GM21515 (cell line): ENCODE data around the gene KIF22.
"Not testable (repeated sequence)": the region's sequence is repeated elsewhere in the genome, so short reads cannot be mapped to it uniquely, and the experiment has no call there.

Experiments
- ATAC-seq: cut with Tn5 transposase; IDR thresholded peaks from one replicate; pipeline ENCODE4 v1.9.1; 2021; ENCODE audit not compliant: unreplicated experiment

The KIF22 gene

DNA sequence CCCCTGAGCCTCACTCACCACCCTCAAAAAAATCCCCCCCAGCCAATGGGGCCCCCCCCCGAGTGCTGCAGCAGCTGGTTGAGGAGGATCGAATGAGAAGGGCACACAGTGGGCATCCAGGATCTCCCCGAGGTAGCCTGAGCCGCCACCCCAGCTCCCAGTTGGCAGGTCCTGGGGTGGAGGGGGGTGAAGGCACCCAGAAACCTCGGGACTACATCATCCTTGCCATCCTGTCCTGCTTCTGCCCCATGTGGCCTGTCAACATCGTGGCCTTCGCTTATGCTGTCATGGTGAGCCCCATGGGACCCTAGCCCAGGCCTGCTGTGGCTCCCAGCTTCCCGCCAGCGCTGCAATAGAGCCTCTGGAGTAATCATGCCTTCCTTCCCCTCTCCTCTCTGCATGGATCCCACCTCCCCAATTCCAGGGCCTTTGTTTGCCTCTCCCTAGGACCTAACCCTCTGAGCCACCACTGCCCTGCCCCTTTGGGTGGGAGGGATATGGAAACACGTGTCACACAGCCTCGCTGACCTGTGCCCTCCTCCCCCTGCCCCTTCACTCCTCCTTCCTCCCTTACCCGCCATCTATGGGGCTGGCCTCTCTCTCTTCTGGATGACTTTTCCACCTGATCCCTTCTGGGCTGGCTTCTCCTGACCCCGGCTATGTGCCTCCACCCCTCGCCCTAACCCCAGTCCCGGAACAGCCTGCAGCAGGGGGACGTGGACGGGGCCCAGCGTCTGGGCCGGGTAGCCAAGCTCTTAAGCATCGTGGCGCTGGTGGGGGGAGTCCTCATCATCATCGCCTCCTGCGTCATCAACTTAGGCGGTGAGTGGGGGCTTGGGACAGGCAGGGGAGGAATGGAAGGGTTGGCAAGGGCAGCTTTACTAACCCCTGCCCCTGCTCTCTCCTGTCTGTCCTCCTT is 23.4 kb downstream of the KIF22 start:
- ATAC-seq = no peak

DNA sequence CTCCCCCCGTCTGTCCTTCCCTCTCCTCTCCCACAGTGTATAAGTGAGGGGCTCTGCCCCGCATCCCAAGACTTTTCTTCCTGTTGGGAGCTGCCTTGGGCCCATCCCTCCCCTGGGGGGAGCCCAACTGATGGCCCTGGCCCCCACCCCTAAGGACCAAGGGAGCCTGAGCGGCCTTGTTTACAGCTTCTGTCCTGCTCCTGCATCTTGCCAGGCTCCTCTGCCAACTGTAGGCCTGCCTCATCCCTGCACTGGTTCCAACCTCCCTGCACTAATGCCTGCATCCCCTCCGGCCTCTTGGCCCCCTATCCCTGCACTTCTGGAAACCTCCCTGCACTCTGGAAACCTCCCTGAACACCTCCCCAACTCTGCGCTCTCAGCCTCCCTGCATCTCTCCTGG is 24.0 kb downstream of the KIF22 start:
- no peak for ATAC-seq

DNA sequence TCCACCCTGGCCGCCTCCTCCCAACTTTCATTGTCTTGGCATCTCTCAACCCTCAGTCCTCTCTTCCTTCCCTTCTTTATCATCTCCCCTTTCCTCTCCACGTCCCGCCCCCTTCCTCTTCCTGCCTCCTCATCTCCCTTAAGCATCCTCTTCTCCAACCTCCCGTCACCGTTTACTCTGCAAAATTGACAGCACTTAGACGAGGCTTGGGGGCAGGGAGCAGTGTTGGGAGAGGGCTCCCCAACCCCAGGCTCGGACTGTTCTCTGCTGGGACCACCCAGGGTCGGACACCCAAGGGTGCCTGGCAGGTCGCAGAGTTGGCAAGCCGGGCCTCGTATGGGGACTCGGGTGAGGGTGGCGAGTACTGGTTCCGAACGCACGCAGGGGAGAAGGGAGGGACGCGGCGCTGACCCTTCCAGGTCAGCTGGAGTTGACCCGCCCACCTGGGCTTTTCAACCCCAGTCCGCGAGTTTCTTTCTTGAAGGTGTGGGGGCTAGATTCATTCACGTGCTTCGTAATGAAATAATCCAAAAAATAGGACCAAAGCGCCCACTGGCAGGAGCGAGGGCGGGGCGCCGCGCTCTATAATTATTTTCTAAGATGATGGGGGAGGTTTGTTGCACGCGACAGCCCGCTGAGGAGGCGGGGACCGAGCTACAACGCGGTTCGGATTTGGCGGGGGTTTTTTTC is 24.6 kb downstream of the KIF22 start:
- no peak for ATAC-seq

DNA sequence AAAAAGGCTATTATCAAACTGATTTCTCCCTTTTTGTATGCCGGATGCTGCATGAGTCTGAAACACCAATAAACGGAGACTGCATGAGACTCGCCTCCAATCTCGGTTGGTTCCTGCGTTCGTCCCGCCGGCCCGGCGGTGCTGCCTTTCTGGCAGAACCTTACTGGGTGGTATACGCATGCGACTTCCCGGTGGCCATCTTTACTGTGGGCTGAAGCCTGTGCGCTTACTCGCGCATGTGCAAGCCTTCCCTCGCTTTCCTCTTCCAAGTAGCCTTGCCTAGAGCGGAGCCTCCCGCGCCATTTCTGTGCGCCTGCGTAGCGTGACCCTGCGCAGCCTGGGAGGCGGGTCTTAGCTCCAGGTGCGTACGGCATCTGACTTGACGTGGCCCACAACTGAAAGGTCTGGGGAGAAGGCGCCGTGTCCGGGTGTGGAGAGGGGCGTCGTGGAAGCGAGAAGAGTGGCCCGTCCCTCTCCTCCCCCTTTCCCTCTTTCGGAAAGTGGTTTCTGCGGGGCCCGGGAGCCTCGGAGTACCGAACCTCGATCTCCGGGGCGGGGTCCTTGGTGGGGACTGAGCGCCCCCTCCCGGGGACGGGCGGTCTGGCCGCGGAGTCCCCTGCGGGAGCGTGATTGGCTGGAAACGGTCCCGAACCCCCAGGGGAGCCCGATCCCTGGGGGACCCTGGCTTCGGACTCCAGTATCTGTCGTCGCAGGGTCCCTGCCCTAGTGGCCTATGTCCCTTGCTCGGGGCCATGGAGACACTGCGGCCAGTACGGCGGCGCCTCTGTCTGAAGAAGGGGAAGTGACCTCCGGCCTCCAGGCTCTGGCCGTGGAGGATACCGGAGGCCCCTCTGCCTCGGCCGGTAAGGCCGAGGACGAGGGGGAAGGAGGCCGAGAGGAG is 25.5 kb downstream of the KIF22 start, which contains the start of gene PAGR1:
PAGR1 (plus strand) TSS at position 360 of the 901 bp plus-strand sequence; CDS start at position 734, 374 bp downstream.
- peak; percentile 48 for ATAC-seq

DNA sequence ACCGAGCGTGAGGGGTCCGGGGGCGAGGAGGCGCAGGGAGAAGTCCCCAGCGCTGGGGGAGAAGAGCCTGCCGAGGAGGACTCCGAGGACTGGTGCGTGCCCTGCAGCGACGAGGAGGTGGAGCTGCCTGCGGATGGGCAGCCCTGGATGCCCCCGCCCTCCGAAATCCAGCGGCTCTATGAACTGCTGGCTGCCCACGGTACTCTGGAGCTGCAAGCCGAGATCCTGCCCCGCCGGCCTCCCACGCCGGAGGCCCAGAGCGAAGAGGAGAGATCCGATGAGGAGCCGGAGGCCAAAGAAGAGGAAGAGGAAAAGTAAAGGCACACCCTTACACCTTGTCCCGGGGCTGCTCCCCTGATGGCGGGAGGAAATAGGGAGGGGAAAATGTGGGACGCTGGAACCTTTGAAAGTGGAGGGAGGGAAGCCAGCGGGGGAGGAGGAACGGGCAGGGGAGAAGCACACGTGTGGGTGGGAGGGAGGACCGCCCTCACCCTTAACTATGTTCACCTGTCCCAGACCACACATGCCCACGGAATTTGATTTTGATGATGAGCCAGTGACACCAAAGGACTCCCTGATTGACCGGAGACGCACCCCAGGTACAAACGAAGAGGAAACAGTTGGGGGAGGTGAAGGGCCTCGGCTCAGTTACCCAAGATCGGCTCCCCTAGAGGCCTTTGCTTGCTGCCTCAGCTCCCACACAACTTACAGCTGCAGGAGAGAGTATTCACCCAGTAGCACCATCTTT is 26.3 kb downstream of the KIF22 start:
- no peak for ATAC-seq

DNA sequence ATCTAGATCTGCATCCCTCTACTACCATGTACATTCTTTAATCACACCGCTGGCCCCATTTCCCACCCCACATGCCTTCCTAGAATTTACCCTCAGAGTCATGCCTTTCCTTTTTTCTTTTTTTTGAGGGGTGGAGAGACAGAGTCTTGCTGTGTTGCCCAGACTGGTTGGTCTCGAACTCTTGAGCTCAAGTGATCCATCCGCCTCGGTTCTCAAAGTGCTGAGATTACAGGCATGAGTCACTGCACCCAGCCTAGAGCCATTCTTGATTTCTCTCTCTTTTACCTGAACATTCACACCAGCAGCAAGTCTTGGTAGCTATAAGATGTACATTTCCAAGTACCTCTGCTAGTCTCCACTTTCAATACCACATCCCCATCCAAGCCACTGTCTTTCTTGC is 27.5 kb downstream of the KIF22 start:
- no peak for ATAC-seq

DNA sequence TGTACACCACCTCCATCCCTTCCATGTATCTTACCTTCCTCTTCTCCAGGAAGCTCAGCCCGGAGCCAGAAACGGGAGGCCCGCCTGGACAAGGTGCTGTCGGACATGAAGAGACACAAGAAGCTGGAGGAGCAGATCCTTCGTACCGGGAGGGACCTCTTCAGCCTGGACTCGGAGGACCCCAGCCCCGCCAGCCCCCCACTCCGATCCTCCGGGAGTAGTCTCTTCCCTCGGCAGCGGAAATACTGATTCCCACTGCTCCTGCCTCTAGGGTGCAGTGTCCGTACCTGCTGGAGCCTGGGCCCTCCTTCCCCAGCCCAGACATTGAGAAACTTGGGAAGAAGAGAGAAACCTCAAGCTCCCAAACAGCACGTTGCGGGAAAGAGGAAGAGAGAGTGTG is 29.0 kb downstream of the KIF22 start:
- ATAC-seq = no peak

DNA sequence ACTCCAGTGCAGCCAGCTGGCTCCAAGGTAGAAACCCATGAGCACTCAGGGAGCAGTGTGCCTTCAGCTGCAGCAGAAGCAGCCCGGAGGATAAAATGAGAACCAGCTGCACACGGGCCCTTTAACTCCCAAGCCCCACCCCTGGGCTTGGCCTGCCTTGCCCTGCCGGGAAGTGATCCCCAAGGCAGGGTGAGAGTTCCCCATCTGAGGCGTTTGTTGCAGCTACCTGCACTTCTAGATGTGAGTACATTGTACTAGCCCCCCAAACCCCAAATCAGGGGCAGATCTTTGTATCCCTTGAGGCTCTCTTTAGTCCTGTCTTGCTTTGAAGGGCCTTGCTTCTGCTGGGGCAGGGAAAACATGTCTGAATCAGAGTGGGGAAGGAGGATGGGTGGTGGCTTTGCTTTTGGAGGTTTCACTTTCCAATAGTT is 29.7 kb downstream of the KIF22 start, which contains the start of gene MVP:
MVP (plus strand) TSS at position 192 of the 431 bp plus-strand sequence. CDS start 10,088 bp downstream, outside the sequence.
- no peak for ATAC-seq

DNA sequence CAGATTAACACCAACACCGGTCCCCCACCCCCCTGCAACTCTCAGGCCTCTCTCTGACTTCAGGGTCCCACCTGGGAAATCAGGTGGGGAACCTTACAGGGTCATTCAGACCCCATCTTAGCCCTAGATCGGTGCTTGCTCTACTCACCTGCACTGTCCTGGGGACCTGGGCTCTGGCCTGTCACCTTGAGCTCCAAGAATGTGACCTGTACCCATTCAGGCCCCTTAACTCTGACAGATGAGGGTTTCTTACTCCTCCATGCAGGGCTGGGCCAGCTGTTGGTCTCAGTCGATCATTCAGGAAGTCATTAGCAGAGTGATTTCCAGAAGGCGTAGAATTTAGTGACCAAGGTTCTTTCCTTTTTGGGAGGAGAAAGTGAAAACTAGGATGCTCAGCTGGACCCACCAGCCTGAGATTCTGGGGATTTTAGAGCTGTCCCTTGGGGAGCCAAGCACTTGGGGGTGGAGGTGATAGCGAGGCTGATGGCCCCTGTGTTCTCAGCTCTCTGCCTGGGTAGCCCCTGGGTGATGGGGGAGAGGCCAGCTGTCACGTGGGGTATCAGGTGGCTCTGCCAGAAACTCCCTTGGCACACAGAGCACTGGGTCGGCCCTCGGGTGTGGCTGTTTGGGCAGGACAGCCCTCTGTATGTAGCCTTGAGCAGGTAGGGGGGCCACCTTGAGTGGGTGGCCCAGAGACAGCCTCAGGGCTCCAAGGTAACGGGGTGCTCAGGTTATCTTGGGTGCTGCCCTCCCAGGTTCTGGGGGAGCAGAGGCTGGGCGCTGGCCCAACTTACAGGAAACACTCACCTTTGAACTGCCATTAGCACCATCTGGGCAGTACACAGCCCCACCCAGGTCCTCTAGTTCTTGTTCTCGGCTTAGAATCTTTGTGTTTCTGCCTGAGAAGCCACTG is 30.4 kb downstream of the KIF22 start:
- ATAC-seq = no peak

DNA sequence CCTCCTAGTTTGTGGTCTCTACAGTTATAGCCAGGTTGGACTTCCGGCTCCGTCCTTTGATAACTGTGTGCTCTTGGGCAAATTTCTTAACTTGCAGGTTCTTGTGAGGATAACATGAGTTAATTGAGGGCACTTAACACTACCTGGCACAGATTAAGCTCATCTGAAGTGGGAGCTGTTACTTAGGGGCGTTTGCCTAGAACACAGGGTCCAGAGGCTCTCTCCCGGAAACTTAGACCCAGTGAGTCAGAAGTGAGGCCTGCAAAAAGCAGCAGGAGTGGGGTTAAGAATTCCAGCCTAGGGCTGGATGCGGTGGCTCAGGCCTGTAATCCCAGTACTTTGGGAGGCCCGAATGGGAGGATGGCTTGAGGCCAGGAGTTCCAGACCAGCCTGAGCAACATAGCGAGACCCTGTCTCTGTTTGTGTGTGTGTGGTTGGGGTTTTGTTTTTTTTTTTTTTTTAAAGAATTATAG is 31.1 kb downstream of the KIF22 start:
- ATAC-seq = no peak

DNA sequence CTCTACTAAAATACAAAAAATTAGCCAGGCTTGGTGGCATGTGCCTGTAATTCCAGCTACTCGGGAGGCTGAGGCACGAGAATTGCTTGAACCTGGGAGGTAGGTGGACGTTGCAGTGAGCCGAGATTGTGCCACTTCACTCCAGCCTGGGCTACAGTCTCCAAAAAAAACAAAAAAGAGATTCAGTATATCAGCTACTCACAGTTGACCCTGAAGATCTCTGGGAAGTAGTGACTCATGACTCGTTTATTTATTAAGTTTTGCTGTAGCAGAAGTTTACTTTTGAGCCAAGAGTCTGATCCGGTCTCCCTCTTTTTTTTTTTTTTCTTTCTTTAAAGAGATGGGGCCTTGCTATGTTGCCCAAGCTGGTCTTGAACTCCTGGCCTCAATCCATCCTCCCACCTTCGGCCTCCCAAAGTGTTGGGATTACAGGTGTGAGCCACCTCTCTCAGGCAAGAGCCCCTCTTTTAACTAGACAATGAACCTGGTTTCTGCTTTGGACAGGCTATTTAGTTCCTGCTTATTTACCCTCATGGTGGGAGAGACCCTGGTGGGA is 34.1 kb downstream of the KIF22 start:
- no peak for ATAC-seq

DNA sequence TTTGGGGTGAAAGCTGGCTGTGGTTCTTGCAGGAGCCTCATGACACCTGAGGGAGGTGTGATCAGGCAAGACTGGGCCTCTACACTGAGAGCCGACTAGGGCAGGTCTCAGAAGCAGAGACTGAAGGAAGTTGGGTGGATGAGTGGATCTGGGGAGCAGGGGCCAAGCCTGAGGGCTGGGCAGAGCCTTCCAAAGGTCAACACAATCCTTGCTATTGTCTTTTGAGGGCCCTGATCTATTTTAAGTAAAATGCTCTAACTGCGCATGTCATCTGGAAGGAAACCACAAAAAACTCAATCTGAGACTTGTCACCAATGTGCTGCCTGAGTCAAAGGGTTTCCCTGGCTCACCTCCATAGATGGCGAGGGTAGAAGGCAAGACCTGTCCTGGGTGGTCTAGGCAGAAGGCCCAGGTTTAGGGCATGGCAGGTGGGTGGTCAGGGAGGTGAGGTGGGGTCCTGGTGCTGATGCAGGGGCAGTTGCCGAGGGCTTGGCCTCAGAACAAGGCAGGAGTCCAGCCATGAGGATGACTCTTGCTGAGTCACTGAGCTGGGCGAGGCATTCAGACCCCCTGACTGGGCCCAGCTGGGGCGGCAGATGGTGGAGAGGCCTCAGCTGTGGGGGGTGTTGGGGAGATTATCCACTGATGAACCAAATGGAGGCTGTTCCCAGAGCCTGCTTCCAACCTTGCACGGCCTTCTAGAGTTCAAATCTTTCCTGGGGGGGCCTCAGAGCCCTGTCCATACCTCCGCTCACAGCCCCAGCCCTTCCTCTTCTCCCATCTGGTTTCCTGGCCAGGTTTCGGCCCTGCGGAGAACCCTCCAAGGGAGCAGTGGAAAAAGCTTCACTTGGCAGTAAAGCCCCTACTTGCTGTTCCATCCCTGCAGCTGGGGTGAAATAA is 34.8 kb downstream of the KIF22 start:
- no peak for ATAC-seq

DNA sequence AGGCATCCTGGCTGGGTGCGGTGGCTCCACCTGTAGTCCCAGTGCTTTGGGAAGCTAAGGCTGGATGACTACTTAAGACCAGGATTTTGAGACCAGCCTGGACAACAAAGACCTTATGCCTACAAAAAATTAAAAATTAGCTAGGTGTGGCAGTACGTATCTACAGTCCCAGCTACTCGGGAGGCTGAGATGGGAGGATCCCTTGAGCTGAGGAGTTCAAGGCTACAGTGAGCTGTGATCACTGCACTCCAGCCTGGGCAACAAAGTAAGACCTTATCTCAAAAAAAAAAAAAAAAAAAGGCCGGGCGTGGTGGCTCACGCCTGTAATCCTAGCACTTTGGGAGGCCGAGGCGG is 35.8 kb downstream of the KIF22 start:
- no peak for ATAC-seq

DNA sequence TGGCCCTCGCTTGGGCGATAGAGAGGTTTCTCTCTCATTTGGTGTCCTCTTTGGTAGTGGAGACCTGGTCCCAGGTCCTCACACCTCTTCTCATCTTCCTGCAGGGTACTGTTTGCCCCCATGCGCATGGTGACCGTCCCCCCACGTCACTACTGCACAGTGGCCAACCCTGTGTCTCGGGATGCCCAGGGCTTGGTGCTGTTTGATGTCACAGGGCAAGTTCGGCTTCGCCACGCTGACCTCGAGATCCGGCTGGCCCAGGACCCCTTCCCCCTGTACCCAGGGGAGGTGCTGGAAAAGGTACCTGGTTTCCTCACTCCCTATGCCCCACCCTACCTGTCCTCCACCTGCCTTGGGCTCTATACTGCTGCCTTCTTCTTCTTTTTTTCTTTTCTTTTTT is 40.2 kb downstream of the KIF22 start:
- no peak for ATAC-seq

DNA sequence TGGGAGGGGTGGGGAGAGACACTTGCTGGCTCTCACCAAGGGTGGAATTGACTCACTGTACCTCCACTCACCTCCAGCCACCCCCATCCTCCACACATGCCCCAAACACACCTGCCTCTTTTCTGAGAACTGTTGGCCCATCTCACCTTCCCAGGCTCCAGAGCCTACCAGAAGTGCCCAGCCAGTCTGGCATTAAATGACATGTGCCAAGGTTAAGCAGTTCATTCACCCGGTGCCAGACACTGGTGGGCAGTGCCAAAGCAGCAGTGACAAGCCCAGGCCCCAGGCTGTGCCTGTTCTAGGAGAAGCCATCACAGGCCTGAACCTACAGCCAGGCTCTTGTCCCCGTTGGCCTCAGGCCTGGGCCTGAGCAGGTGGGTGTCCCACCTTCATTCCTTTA is 40.9 kb downstream of the KIF22 start:
- no peak for ATAC-seq

DNA sequence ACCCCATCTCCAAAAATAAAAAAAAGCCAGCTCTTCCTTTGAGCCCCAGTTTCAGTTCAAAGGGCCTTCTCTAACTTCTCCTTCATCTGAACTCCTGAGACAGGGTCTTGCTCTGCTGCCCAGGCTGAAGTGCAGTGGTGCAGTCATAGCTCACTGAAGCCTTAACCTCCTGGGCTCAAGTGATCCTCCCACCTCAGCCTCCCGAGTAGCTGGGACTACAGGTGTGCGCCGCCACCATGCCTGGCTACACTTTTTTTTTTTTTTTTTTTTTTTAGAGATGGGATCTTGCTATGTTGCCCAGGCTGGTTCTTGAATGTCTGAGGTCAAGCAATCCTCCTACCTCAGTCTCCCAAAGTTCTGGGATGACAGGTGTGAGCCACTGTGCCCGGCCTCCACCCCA is 42.7 kb downstream of the KIF22 start:
- not testable (repeated sequence) for ATAC-seq

DNA sequence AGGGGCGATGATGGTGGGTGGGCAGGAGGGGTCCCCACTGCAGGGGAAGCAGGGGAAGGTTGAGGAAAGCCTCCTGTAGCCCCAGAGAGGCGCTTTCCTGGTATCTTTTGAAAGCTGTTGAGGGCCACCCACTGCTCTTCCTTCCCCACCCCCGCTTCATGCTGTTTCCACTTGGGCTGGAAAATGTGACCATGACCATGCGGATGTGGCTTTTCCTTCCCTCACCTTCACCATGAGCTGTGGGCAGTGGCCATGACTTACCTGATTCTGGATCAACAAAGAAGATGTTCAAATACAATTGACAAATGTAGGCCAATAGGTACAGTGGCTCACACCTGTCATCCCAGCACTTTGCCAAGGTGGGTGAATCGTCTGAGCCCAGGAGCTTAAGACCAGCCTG is 43.5 kb downstream of the KIF22 start:
- ATAC-seq = no peak

DNA sequence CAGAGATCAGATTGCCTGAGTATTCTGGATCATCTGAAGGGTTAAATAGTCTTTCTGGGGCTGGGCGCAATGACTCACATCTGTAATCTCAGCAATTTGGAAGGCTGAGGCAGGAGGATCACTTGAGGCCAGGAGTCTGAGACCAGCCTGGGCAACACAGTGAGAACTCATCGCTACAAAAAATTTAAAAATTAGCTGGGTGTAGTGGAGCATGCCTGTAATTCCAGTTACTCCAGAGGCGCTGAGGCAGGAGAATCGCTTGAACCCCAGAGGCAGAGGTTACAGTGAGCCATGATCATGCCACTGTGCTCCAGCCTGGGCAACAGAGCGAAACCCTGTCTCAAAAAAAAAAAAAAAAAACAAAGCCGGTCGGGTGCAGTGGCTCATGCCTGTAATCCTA is 45.4 kb downstream of the KIF22 start:
- ATAC-seq = no peak
